HG03095 (cell line): ENCODE results near the gene NUDC.
"Not testable (repeated sequence)": the region's sequence is repeated elsewhere in the genome, so short reads cannot be mapped to it uniquely, and the experiment has no call there.

Experiments used
- ATAC-seq: cut with Tn5 transposase; IDR thresholded peaks from one replicate; pipeline ENCODE4 v1.9.1; 2021; ENCODE audit warnings: moderate library complexity; ENCODE audit not compliant: unreplicated experiment

NUDC gene

GRCh38 chr1:26921540-26922430, at the start of gene NUDC:
NUDC (plus strand) TSS chr1:26921743; CDS start chr1:26921849, 106 bp downstream.
- ATAC-seq = peak; percentile 93

- not testable (repeated sequence) for ATAC-seq
Measured at GRCh38 chr1:26873097-26873496, 48.4 kb upstream of the NUDC start.

- no peak for ATAC-seq
Measured at GRCh38 chr1:26874896-26875295, 46.6 kb upstream of the NUDC start.

- ATAC-seq = no peak
Measured at GRCh38 chr1:26877326-26877725, 44.2 kb upstream of the NUDC start.

GRCh38 chr1:26879793-26880192, 41.8 kb upstream of the NUDC start:
- no peak for ATAC-seq

- not testable (repeated sequence) for ATAC-seq
Measured at GRCh38 chr1:26881611-26882010, 39.9 kb upstream of the NUDC start.

GRCh38 chr1:26882696-26883463, 38.7 kb upstream of the NUDC start:
- no peak for ATAC-seq

- ATAC-seq = no peak
Measured at GRCh38 chr1:26887125-26887524, 34.4 kb upstream of the NUDC start.

- ATAC-seq = no peak
Measured at GRCh38 chr1:26888231-26888630, 33.3 kb upstream of the NUDC start.

GRCh38 chr1:26889551-26890466, 31.7 kb upstream of the NUDC start, which contains the start of gene GPN2:
GPN2 (minus strand) TSS chr1:26890283; CDS start chr1:26890096, 187 bp downstream.
- ATAC-seq = peak; percentile 72

GRCh38 chr1:26890467-26890796, 31.1 kb upstream of the NUDC start:
- ATAC-seq = peak; percentile 20

- no peak for ATAC-seq
Measured at GRCh38 chr1:26894263-26894662, 27.3 kb upstream of the NUDC start.

GRCh38 chr1:26897351-26897750, 24.2 kb upstream of the NUDC start:
- ATAC-seq = no peak

- no peak for ATAC-seq
Measured at GRCh38 chr1:26900001-26900814, 21.3 kb upstream of the NUDC start, which contains the start of gene GPATCH3. GPATCH3 (minus strand) TSS chr1:26900467; CDS start chr1:26900442, 25 bp downstream.

- ATAC-seq = no peak
Measured at GRCh38 chr1:26900815-26901511, 20.6 kb upstream of the NUDC start.

- no peak for ATAC-seq
Measured at GRCh38 chr1:26907071-26907917, 14.2 kb upstream of the NUDC start.

- ATAC-seq = no peak
Measured at GRCh38 chr1:26909951-26910342, 11.6 kb upstream of the NUDC start.

- no peak for ATAC-seq
Measured at GRCh38 chr1:26910343-26911160, 11.0 kb upstream of the NUDC start.
